Stimulated activated CD4-positive, alpha-beta T cell treated with anti-CD3 and anti-CD28 coated beads, Interleukin-2, amount 100 ng/mL, for 24 hours (primary cell): ENCODE data around the gene TRIL.

Experiments used
- DNase-seq, 2 donors: peaks; one replicate each; pipeline ENCODE4 v3.0.0-alpha.2; 2020

The TRIL gene

GRCh38 chr7:28939844-28940544 lies 18.1 kb downstream of the TRIL start:
- DNase-seq: no peak

- DNase-seq: no peak
Measured at GRCh38 chr7:28939367-28939766, 18.8 kb downstream of the TRIL start.

- DNase-seq: no peak
Measured at GRCh38 chr7:28937619-28938018, 20.5 kb downstream of the TRIL start.

- no peak for DNase-seq
Measured at GRCh38 chr7:28937103-28937502, 21.0 kb downstream of the TRIL start.

DNA sequence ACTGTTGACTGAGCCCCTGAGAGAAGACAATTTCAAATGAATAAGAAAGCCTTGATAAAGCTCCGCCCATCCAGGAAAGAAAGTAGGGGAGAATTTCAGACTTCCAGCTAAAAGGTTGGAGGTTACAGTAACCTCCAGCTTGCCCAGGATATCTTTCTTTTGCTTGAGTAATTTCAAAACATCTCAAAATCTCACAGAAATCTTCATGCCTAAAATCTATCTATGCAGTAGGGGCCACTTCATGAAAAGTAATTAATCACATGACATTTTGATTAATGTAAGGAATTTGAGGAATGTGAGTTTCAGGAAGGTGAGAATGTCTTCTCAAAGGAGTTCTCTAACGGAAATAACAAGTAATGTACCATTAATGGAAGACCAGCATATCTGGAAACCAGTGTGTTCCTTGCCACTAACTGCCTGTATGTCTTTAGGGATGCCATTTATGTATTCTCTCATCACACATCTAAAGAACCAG lies 24.2 kb downstream of the TRIL start:
- no peak for DNase-seq

DNA sequence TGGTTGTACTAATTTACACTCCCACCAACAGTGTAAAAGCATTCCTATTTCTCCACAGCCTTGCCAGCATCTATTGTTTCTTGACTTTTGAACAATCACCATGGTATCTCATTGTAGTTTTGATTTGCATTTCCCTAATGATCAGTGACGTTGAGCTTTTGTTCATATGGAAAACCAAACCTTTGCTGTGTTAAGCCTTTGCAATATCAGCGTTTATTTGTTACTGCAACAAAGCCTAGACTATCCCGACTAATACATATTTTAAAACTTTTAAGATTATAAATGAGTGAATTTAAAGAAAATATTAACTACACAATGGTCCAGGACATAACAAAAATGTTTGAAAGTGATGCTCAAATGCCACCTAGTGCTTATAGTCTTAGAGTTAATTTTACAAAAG lies 26.6 kb downstream of the TRIL start:
- no peak for DNase-seq

DNA sequence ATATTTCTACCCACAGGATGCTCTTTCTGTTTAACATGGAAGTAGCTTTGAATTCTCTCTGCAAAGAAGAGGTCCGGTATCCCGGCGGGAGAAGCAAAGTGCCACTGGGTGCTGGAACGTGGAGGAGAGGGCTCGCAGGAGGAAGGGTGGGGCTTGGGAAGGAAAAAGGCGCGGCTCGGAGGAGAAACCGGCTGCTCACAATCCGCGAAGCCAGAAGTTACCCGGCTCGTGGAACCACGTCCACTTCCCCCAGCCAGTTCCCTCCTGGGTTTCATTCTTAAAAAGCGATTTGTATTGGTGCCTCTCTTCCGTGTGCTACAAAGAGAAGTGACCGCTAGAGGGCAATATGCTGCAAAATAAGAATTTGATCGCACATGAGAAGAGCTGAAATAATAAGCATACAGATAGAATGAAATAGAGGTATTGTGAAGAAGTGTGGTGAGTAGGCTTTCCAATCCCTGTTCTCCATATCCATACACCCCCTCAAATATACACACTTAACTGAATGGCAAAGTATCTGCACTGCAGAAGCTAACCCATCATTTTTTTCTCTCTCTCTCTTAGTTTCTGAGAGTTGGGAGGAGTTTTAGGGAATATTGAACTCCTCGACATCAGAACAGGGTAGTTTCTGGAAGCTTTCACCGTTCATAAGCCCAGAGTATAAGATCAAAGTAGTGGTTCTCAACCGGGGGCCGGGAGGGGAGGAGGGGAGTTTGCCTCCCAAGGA lies 31.1 kb downstream of the TRIL start:
- peak; percentile 39 to 42 for DNase-seq

DNA sequence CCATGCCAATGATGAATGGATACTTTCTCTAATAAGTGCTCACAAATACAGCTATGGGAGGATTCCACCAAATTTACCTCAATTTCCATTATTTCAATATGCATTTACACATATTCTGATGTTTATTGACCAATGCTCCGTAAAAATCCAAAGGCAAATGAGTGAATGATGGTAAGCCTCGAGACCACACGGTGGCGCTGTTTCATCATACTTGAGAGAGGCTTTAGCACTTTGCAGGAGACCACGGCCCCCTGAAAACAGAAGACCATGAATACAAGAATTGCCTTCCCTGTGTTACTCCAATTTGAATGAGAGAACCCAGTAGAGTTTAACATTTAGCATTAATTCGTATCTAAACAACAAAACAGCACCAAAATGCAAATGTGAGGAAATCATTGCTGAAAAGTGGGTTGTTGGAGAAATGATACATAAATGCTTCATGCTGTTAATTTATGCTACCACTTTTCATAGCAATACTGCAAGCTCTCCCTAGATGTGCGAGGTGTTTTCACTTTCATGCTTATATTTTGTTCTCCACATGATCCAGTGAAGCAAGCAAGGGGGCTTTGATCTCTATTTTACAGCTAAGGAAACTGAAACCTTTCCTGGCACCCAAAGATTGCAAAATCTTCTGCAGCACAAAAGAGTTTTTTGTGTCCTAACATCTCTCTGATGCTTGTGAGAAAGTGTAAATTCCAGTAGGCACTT lies 35.4 kb downstream of the TRIL start:
- peak; percentile 68 to 69 for DNase-seq

DNA sequence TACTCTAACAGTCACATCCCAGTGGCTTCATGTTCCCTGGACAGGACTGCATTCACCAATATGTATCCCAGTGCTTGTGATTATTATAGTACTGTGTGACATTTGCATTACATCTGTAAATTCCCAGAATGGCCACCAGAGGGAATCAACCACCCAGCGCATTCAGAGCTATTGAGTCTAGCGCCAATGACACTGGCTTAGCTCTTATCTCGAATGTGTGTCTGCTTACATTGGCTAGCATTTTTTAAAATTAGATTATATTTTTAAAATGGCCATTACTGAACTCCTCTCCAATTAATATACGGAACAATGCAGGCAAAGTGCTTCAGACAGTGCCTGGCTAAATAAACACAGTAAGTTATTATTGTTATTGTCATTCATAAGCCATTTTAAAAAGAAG lies 36.3 kb downstream of the TRIL start:
- peak; percentile 17 to 32 for DNase-seq

DNA sequence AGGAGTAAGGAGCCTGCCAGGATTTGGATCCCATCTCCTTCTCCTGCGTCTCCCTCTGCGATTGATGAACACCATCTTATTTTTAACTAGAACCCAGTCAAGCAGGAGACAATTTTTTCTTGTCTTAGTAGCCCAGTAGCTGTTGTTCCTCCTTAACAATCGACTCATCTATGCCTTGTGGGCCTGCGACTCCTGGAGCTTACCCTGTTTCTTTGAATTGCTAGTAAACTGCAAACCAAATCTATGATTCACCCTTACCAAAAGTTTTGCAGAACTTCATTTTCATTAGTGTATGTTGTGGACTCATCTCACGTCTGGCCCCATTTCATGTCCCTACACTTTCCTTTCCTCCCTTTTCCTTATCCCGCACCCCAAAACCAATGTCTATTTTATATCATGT lies 37.7 kb downstream of the TRIL start:
- no peak for DNase-seq

- DNase-seq: no peak
Measured at GRCh38 chr7:28919510-28919909, 38.6 kb downstream of the TRIL start.

DNA sequence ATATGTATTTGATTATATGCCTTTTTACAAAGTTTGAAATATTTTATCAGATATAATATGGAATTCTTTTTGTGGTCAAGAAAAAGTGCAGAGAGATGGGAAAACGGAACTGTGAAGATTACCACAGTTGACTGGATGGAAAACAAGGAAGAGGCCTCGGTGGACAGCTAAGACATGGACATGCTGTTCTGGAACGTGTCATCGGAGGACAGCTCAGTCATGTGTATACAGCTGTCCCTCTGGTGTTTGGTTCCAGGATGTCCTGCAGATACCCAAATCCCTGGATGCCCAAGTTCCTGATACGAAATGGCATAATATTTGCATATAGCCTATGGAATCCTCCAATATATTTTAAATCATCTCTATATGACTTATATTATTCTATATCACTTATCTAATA lies 49.4 kb downstream of the TRIL start:
- DNase-seq: no peak

DNA sequence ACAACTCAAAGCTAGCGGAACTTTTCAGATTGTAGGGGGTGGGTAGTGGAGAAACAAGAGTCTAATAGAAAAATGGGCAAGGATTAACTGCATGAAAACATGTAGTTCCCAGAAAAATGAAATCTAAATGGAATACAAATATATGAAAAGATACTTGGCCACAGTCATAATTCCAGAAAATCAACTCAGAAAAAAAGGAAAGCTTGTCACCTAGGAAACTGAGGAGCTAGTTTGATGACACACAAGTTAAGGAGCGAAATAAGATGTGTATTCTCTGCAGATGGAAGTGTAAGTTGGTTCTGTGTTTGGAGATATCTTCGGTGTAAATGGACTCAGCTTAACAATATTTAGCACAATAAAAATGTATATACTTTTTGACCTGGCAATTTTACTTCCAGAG lies 52.7 kb downstream of the TRIL start:
- DNase-seq: no peak

DNA sequence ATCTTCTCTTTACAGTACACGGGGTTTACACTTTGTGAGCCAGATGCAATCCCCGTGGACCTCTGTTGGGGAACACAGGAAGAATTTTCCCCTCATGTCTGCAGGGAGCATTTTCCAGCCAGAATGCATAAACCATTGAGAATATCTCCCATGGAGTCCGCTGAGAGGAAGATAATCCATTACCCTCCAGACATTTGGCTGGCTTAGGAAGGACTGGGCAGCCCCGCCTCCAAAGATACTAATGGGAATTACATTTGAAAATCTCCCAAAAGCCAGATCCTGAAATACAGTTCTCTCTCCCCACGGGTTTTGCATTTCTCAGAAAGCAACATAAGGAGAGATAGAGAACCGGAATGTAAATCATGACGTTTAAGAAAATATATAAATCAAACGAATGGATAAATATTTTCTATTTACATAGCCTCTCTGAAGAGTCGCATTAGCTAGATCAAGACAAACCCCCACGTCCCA lies 53.5 kb downstream of the TRIL start:
- no peak for DNase-seq

DNA sequence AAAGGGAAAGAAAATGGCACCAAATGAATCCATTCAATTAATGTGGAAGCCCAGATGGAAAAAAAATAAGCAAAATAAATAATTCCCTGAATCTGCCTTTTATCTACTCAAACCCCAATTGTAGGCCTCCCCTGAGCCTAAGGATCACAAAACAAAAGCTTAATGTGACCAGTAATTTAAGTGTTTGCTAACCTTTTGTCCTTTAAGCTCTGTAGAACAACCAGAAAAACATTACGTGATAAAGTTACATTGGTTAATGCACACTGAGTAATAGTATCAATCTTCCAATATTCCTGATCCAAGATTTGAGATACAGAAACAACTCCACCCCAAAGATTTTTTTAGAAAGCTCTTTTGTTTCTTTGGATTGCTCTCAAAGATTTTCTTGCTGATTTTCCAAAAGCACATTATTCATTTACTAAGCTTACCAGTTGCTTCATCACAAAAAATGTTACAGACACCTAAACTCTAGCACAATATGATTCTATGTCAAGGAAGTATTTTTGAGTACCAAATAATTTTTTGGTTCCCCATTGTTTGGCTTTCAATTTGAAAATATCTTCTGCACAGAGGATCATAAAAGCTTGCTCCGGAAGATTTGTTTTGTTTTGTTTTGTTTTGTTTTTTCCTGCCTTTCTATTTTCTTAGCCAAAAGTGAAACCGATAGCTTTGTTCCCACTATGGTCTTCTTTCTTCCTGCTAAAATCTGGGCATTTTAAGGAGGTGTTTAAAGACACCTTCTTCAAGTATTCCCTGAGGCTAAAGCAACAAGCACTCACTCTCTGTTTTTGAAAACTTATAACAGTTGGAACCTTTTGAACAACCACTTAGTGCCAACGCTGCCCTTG lies 54.2 kb downstream of the TRIL start:
- DNase-seq: no peak
